ENCODE measurements around the gene C11orf24.

C11orf24 gene

DNA sequence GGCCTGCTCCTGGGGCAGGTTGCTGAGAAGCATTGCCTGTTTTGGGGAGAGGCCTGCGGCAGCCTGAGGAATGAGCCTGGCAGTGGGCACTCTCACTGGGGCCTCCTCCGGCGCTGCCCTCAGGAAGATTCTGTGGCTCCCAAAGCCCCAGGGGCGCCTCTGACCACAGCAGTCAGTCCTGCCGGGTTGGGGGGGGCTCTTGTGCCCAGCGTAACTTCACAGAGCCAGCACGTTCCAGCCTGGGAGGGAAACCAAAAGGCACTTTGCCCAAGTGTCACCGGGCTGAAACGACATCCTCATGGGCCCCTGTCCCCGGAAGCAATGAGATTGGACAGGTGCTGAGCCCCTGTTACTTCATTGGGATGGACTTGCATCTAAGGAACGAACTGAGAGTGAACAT lies 36.3 kb upstream of the C11orf24 start:
- Histone ChIP-seq H3K9me3 (ENCODE audit: control insufficient read depth, low read length) (no peaks in the 10 kb centered on the region), H2BK12ac (ENCODE audit: low read length in 2 of 2) (peak overlapping the region in 1 of 2 experiments; percentile 57), H3K4me2 (ENCODE audit: low read length, poor library complexity, severe bottlenecking) (no peak overlapping the region), H4K91ac (ENCODE audit: low read length) (no peak overlapping the region), H4K8ac (ENCODE audit: low read length) (no peak overlapping the region), H3K27me3 (ENCODE audit: control insufficient read depth in 1 of 2, insufficient read depth in 1 of 2, low read length in 2 of 2) (no peaks in the 10 kb centered on the region), H3K4ac (ENCODE audit: low read depth in 1 of 2, low read length in 2 of 2) (no peak overlapping the region), H3K18ac (ENCODE audit: low read depth in 1 of 2, low read length in 2 of 2) (peak overlapping the region in 1 of 2 experiments; percentile 7), H3K36me3 (ENCODE audit: control insufficient read depth in 1 of 2, insufficient read depth in 2 of 2, low read depth in 1 of 2, low read length in 2 of 2) (no peaks in the 10 kb centered on the region), H3K4me1 (ENCODE audit: control insufficient read depth, insufficient read depth, low read depth, low read length) (peaks cover 10% of the 10 kb centered on the region), H3K14ac (ENCODE audit: low read length in 2 of 2) (peak overlapping the region in 1 of 2 experiments; percentile 22), H2AK5ac (ENCODE audit: low read length, severe bottlenecking) (peak overlapping the region; percentile 58), H3K9ac (ENCODE audit: low read length) (no peak overlapping the region), H3K27ac (ENCODE audit: low read length, poor library complexity, severe bottlenecking) (no peak overlapping the region), H2BK15ac (ENCODE audit: low read depth, poor library complexity, severe bottlenecking) (no peak overlapping the region), H2BK120ac (ENCODE audit: low read depth, low read length) (no peak overlapping the region), H3K4me3 (ENCODE audit: insufficient read depth in 1 of 2, low read depth in 1 of 2, low read length in 2 of 2) (no peak overlapping the region), H3K79me1 (replicated peaks; ENCODE audit: low read length, poor library complexity, severe bottlenecking) (no peaks in the 10 kb centered on the region), H2AFZ (ENCODE audit: low read depth, low read length) (no peak overlapping the region), H2BK5ac (ENCODE audit: low read depth, low read length, poor library complexity, severe bottlenecking) (no peak overlapping the region), H3K23ac (ENCODE audit: low read length in 2 of 2) (no peak overlapping the region)
- WGBS, result 91% methylated on average over 11 of the region's 11 CpGs
- DNase-seq, result no peak

- H2AFZ ChIP-seq (ENCODE audit: low read depth, low read length), result no peak overlapping the region
- no peak overlapping the region for H3K9ac ChIP-seq (ENCODE audit: low read length)
- no peak overlapping the region for H2BK15ac ChIP-seq (ENCODE audit: low read depth, poor library complexity, severe bottlenecking)
- no peaks in the 10 kb centered on the region for H3K9me3 ChIP-seq (ENCODE audit: control insufficient read depth, low read length)
- no peak overlapping the region for H3K23ac ChIP-seq (ENCODE audit: low read length in 2 of 2)
- no peak overlapping the region for H2BK120ac ChIP-seq (ENCODE audit: low read depth, low read length)
- no peak overlapping the region for H2AK5ac ChIP-seq (ENCODE audit: low read length, severe bottlenecking)
- no peak overlapping the region for H4K91ac ChIP-seq (ENCODE audit: low read length)
- no peak overlapping the region for H3K4me2 ChIP-seq (ENCODE audit: low read length, poor library complexity, severe bottlenecking)
- H3K27ac ChIP-seq (ENCODE audit: low read length, poor library complexity, severe bottlenecking), result no peak overlapping the region
- H2BK5ac ChIP-seq (ENCODE audit: low read depth, low read length, poor library complexity, severe bottlenecking), result no peak overlapping the region
- DNase-seq, result no peak
- no CpG with 5 or more reads among the region's 3 CpGs for WGBS
- H4K8ac ChIP-seq (ENCODE audit: low read length), result no peak overlapping the region
- no peaks in the 10 kb centered on the region for H3K27me3 ChIP-seq (ENCODE audit: control insufficient read depth in 1 of 2, insufficient read depth in 1 of 2, low read length in 2 of 2)
- H3K4me1 ChIP-seq (ENCODE audit: control insufficient read depth, insufficient read depth, low read depth, low read length), result peaks cover 13% of the 10 kb centered on the region
- no peaks in the 10 kb centered on the region for H3K79me1 ChIP-seq (replicated peaks; ENCODE audit: low read length, poor library complexity, severe bottlenecking)
- no peak overlapping the region for H3K4me3 ChIP-seq (ENCODE audit: insufficient read depth in 1 of 2, low read depth in 1 of 2, low read length in 2 of 2)
- no peaks in the 10 kb centered on the region for H3K36me3 ChIP-seq (ENCODE audit: control insufficient read depth in 1 of 2, insufficient read depth in 2 of 2, low read depth in 1 of 2, low read length in 2 of 2)
- no peak overlapping the region for H2BK12ac ChIP-seq (ENCODE audit: low read length in 2 of 2)
- no peak overlapping the region for H3K14ac ChIP-seq (ENCODE audit: low read length in 2 of 2)
- no peak overlapping the region for H3K18ac ChIP-seq (ENCODE audit: low read depth in 1 of 2, low read length in 2 of 2)
- H3K4ac ChIP-seq (ENCODE audit: low read depth in 1 of 2, low read length in 2 of 2), result no peak overlapping the region
These were observed 34.9 kb upstream of the C11orf24 start for GRCh38 chr11:68306636-68307035.

DNA sequence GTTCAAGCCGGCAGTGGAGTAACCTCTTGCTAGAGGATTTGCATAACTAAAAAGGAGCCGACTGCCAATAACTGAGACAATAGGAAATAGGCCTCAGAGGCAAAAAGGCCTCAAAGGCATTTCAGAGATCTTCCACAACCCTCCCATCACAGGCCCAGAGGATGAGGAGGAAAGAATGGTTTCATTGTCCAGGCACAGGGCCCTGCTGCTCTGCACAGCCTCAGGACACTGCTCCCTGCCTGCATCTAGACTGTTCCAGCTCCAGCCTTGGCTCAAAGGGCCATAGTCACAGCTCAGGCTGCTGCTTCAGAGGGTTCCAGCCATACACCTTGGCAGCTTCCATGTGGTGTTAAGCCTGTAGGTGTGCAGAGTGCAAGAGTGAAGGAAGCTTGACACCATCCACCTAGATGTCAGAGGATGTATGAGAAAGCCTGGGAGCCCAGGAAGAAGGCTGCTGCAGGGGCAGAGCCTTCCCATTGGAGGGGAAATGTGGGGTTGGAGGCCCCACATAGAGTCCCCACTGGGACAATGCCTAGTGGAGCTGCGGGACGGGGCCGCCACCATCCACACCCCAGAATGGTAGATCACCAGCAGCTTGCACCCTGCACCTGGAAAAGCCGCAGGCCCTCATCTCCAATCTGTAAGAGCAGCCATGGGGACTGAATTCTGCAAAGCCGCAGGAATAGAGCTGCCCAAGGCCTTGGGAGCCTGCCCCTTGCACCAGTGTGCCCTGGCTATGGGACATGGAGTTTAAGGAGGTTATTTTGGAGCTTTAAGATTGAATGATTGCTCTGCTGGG lies 32.4 kb upstream of the C11orf24 start:
- Histone ChIP-seq H3K23ac (ENCODE audit: low read length in 2 of 2) (no peak overlapping the region), H2BK15ac (ENCODE audit: low read depth, poor library complexity, severe bottlenecking) (no peak overlapping the region), H3K4me3 (ENCODE audit: insufficient read depth in 1 of 2, low read depth in 1 of 2, low read length in 2 of 2) (no peak overlapping the region), H2AFZ (ENCODE audit: low read depth, low read length) (no peak overlapping the region), H3K14ac (ENCODE audit: low read length in 2 of 2) (no peak overlapping the region), H3K79me1 (replicated peaks; ENCODE audit: low read length, poor library complexity, severe bottlenecking) (no peaks in the 10 kb centered on the region), H4K8ac (ENCODE audit: low read length) (no peak overlapping the region), H3K27me3 (ENCODE audit: control insufficient read depth in 1 of 2, insufficient read depth in 1 of 2, low read length in 2 of 2) (no peaks in the 10 kb centered on the region), H3K36me3 (ENCODE audit: control insufficient read depth in 1 of 2, insufficient read depth in 2 of 2, low read depth in 1 of 2, low read length in 2 of 2) (no peaks in the 10 kb centered on the region), H2BK12ac (ENCODE audit: low read length in 2 of 2) (no peak overlapping the region), H2BK120ac (ENCODE audit: low read depth, low read length) (no peak overlapping the region), H2AK5ac (ENCODE audit: low read length, severe bottlenecking) (no peak overlapping the region), H3K9ac (ENCODE audit: low read length) (no peak overlapping the region), H3K18ac (ENCODE audit: low read depth in 1 of 2, low read length in 2 of 2) (no peak overlapping the region), H3K4ac (ENCODE audit: low read depth in 1 of 2, low read length in 2 of 2) (no peak overlapping the region), H3K9me3 (ENCODE audit: control insufficient read depth, low read length) (no peaks in the 10 kb centered on the region), H4K91ac (ENCODE audit: low read length) (no peak overlapping the region), H3K4me2 (ENCODE audit: low read length, poor library complexity, severe bottlenecking) (no peak overlapping the region), H3K27ac (ENCODE audit: low read length, poor library complexity, severe bottlenecking) (no peak overlapping the region), H3K4me1 (ENCODE audit: control insufficient read depth, insufficient read depth, low read depth, low read length) (peaks cover 13% of the 10 kb centered on the region), H2BK5ac (ENCODE audit: low read depth, low read length, poor library complexity, severe bottlenecking) (no peak overlapping the region)
- no peak for DNase-seq
- 92% methylated on average over 6 of the region's 7 CpGs for WGBS

DNA sequence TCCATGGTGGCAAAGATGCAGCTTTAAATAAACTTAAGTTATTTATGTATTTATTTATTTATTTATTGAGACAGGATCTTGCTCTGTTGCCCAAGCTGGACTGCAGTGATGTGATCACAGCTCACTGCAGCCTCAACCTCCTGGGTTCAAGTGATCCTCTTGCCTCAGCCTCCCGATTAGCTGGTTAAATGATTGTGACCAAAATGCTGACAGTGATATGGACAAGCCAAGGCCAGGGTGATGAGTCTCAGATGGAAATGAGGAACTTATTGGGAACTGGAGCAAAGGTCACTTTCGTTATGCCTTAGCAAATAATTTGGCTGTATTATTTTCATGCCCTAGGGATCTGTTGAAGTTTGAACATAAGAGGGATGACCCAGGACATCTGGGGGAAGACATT lies 31.3 kb upstream of the C11orf24 start:
- no peak overlapping the region for H2BK12ac ChIP-seq (ENCODE audit: low read length in 2 of 2)
- H4K8ac ChIP-seq (ENCODE audit: low read length), result no peak overlapping the region
- 100% methylated on average over 1 of the region's 2 CpGs for WGBS
- H2AK5ac ChIP-seq (ENCODE audit: low read length, severe bottlenecking), result no peak overlapping the region
- H2BK120ac ChIP-seq (ENCODE audit: low read depth, low read length), result no peak overlapping the region
- H3K79me1 ChIP-seq (replicated peaks; ENCODE audit: low read length, poor library complexity, severe bottlenecking), result no peaks in the 10 kb centered on the region
- H3K36me3 ChIP-seq (ENCODE audit: control insufficient read depth in 1 of 2, insufficient read depth in 2 of 2, low read depth in 1 of 2, low read length in 2 of 2), result no peaks in the 10 kb centered on the region
- no peak overlapping the region for H2BK15ac ChIP-seq (ENCODE audit: low read depth, poor library complexity, severe bottlenecking)
- no peak overlapping the region for H2AFZ ChIP-seq (ENCODE audit: low read depth, low read length)
- H4K91ac ChIP-seq (ENCODE audit: low read length), result no peak overlapping the region
- no peak overlapping the region for H3K4me2 ChIP-seq (ENCODE audit: low read length, poor library complexity, severe bottlenecking)
- no peak overlapping the region for H3K4me3 ChIP-seq (ENCODE audit: insufficient read depth in 1 of 2, low read depth in 1 of 2, low read length in 2 of 2)
- H3K9me3 ChIP-seq (ENCODE audit: control insufficient read depth, low read length), result no peaks in the 10 kb centered on the region
- H3K18ac ChIP-seq (ENCODE audit: low read depth in 1 of 2, low read length in 2 of 2), result no peak overlapping the region
- DNase-seq, result no peak
- peaks cover 0 to 5% of the 10 kb centered on the region in 2 experiments for H3K27me3 ChIP-seq (ENCODE audit: control insufficient read depth in 1 of 2, insufficient read depth in 1 of 2, low read length in 2 of 2)
- H3K27ac ChIP-seq (ENCODE audit: low read length, poor library complexity, severe bottlenecking), result no peak overlapping the region
- no peak overlapping the region for H3K14ac ChIP-seq (ENCODE audit: low read length in 2 of 2)
- H3K9ac ChIP-seq (ENCODE audit: low read length), result no peak overlapping the region
- H3K4me1 ChIP-seq (ENCODE audit: control insufficient read depth, insufficient read depth, low read depth, low read length), result peaks cover 9% of the 10 kb centered on the region
- no peak overlapping the region for H3K4ac ChIP-seq (ENCODE audit: low read depth in 1 of 2, low read length in 2 of 2)
- no peak overlapping the region for H3K23ac ChIP-seq (ENCODE audit: low read length in 2 of 2)
- H2BK5ac ChIP-seq (ENCODE audit: low read depth, low read length, poor library complexity, severe bottlenecking), result no peak overlapping the region
